ENCODE results near the gene SPOCK1.
A peak's percentile ranks its signal among the peaks of the same experiment; 100 is the strongest.

The SPOCK1 gene

DNA sequence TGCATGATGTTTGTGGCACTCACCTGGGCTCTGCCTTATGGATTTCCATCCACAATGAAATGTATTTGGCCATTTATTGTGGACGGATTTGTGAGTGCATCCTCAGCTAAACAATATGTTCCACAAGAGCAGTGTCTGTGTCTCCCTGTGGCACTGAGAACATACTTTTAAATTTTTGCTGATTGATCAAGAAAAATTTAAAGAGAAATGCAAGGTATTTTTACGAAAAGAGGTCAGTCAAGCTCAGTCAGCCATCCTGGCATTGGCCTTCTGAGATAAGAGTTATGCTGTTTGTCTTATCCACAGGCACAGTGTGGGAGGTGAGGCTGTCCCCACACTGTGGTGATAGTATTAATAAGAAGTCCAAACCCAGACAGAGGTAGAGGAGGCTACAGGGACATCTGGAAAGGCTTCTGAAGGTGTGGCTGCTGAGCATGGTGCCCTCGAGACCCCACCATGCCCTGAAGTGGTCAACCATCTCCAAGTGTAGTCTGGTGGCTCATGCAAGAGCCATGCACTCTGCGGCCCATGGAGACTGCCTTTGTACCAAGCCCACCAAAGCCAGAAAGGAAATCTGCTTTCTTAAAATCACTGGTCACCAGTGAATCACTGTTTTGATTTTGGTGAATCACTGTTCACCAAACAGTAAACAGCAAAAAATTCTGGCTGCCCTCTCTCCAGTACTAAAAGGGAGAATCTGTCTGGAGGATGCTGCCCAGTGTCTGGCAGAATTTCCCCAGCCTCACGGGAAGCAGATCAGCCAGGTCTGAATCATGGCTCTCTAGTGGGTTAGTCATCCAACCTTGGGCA, 28.8 kb downstream of the SPOCK1 start:
- intact Hi-C loops (cut with DNase I; ENCODE audit: low total_unique reads), result no loop called here
- Histone ChIP-seq H3K9me3 (no peaks in the 10 kb centered on the region), H3K27me3 (no peaks in the 10 kb centered on the region), H3K36me3 (no peaks in the 10 kb centered on the region), H3K4me1 (peaks cover 0 to 18% (median 0%) of the 10 kb centered on the region in 4 donors), H3K27ac (no peak overlapping the region), H3K4me3 (no peak overlapping the region)
- DNase-seq, result peak; percentile 80 to 83
- TF ChIP-seq, protein P1, sequence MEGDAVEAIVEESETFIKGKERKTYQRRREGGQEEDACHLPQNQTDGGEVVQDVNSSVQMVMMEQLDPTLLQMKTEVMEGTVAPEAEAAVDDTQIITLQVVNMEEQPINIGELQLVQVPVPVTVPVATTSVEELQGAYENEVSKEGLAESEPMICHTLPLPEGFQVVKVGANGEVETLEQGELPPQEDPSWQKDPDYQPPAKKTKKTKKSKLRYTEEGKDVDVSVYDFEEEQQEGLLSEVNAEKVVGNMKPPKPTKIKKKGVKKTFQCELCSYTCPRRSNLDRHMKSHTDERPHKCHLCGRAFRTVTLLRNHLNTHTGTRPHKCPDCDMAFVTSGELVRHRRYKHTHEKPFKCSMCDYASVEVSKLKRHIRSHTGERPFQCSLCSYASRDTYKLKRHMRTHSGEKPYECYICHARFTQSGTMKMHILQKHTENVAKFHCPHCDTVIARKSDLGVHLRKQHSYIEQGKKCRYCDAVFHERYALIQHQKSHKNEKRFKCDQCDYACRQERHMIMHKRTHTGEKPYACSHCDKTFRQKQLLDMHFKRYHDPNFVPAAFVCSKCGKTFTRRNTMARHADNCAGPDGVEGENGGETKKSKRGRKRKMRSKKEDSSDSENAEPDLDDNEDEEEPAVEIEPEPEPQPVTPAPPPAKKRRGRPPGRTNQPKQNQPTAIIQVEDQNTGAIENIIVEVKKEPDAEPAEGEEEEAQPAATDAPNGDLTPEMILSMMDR (IDR thresholded peaks at IDR 0.05), result no peak

GRCh38 chr5:137466889-137467288, 32.2 kb downstream of the SPOCK1 start:
- TF ChIP-seq, protein P1 (IDR thresholded peaks at IDR 0.05), result no peak
- intact Hi-C loops (cut with DNase I; ENCODE audit: low total_unique reads), result no loop called here
- no peaks in the 10 kb centered on the region for H3K9me3 ChIP-seq
- peaks cover 0 to 18% (median 0%) of the 10 kb centered on the region in 4 donors for H3K4me1 ChIP-seq
- no peaks in the 10 kb centered on the region for H3K36me3 ChIP-seq
- H3K27ac ChIP-seq, result peak overlapping the region; percentile 19 to 32
- no peaks in the 10 kb centered on the region for H3K27me3 ChIP-seq
- H3K4me3 ChIP-seq, result no peak overlapping the region
- peak; percentile 66 to 93 for DNase-seq

DNA sequence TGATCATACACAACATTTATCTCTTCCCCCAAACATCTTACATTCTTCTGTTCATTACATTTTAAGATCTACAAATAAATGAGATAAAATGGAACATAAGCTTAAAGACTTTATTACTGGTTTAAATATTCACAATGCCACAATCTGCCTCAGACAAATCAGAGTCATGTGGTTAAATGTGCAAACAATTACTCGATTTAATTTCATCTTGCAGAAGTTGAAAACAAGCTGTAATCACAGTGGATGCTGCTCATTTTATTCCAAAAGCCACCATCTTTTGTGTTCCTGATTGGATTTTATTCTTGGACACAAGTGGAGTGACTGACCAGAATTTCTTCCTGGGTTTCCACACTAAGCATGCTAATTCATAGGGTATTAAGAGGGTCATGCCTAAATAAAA, 33.2 kb downstream of the SPOCK1 start:
- Histone ChIP-seq H3K27ac (peak overlapping the region; percentile 19 to 32), H3K4me3 (no peak overlapping the region), H3K36me3 (no peaks in the 10 kb centered on the region), H3K4me1 (peaks cover 0 to 14% (median 0%) of the 10 kb centered on the region in 4 donors), H3K27me3 (no peaks in the 10 kb centered on the region), H3K9me3 (no peaks in the 10 kb centered on the region)
- intact Hi-C loops (cut with DNase I; ENCODE audit: low total_unique reads), result no loop called here
- TF ChIP-seq, protein P1 (IDR thresholded peaks at IDR 0.05), result no peak
- DNase-seq, result no peak

DNA sequence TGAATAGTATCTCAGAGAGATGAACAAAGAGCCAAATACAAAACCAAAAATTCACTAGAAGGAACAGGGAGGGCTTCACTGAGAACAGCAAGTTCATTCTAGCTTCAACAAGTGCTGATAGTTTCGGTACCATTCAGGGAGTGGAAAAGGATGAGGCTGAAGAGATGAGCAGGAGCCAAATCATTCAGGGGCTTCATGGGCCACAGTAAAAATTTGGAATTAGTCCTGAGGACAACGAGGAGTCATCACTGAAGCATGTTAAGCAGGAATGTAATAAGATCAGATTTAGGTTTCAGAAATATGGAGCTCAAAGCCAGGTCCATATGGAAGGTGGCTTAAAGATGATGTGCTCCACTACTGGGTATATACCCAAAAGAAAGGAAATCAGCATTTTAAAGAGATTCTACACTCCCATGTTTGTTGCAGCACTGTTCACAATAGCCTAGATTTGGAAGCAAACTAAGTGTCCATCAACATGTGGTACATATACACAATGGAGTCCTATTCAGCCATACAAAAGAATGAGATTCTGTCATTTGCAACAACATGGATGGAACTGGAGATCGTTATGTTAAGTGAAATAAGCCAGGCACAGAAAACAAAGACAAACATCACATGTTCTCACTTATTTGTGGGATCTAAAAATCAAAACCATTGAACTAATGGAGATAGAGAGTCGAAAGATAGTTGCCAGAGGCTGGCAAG, 36.2 kb downstream of the SPOCK1 start:
- TF ChIP-seq, protein P1 (IDR thresholded peaks at IDR 0.05), result no peak
- DNase-seq, result no peak
- intact Hi-C loops (cut with DNase I; ENCODE audit: low total_unique reads), result no loop called here
- H3K9me3 ChIP-seq, result no peaks in the 10 kb centered on the region
- no peaks in the 10 kb centered on the region for H3K27me3 ChIP-seq
- no peaks in the 10 kb centered on the region for H3K36me3 ChIP-seq
- H3K4me1 ChIP-seq, result peaks cover 0 to 6% (median 0%) of the 10 kb centered on the region in 4 donors
- no peak overlapping the region for H3K4me3 ChIP-seq
- no peak overlapping the region for H3K27ac ChIP-seq

GRCh38 chr5:137462265-137462590, 36.9 kb downstream of the SPOCK1 start:
- DNase-seq, result no peak
- TF ChIP-seq, protein P1 (IDR thresholded peaks at IDR 0.05), result no peak
- intact Hi-C loops (cut with DNase I; ENCODE audit: low total_unique reads), result no loop called here
- Histone ChIP-seq H3K4me3 (no peak overlapping the region), H3K27ac (no peak overlapping the region), H3K27me3 (no peaks in the 10 kb centered on the region), H3K9me3 (no peaks in the 10 kb centered on the region), H3K36me3 (no peaks in the 10 kb centered on the region), H3K4me1 (peaks cover 0 to 6% (median 0%) of the 10 kb centered on the region in 4 donors)

Data from tibial artery (tissue), 4 donors.